ENCODE results near the gene ELFN1. TPM values are rescaled to one million over a fixed set of nuclear protein-coding genes. Genes with fewer than 3 reads are reported as not detected.

The ELFN1 gene
- total and polyA plus RNA-seq, 5 donors: 9.1 to 13.7 (median 12.4) TPM

DNA sequence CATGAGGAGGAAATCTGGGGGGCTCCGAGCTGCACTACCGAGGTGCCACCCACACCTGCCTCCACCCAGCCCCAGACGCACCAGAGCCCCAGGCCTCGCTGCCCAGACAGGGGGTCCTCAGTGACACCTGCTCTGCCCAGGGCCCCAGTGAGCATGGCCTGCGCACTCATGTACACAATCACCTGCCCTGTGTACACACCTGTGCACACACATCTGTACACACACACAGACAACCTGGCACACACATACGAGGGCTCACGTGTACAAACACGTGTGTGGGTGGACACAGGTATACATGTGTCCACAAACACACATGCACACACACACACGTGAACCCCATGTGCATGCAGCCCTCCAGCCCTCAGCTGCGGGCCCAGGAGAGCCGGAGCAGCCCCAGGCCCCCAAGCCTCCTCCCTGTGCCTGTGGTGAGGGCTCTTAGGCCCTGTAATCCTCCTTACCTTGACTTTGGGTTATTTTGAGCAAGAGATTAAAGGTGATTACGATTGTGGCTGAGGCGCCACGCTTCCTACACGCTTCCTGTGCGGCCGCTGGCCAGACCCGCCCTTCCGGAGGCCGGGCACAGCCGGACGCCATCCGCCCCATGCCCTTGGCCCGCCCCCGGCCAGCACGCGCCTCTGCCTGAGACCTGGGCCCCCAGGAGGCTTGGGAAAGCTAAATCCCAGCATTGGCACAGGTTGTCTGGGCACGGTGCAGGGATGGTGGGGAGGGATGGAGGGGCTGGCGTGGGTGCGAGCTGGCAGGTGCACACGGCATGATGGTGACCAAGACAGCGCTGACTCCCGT, 71.9 kb downstream of the ELFN1 start:
- Histone ChIP-seq H3K4me3 (ENCODE audit: low read length) (no peak overlapping the region), H3K27ac (ENCODE audit: low read length) (no peak overlapping the region), H3K27me3 (ENCODE audit: control insufficient read depth, insufficient read depth) (no peaks in the 10 kb centered on the region), H3K9me3 (ENCODE audit: control insufficient read depth, low read length) (no peaks in the 10 kb centered on the region), H3K4me1 (ENCODE audit: control insufficient read depth, insufficient read depth, low read length) (no peaks in the 10 kb centered on the region)
- ATAC-seq (peak; percentile 50 to 70), DNase-seq (peak; percentile 42 to 76 (median 69))
- 68% methylated on average over 33 of the region's 33 CpGs for WGBS
- intact Hi-C loops (cut with DNase I): no loop called here

- Histone ChIP-seq H3K4me1 (ENCODE audit: control insufficient read depth, insufficient read depth, low read length) (no peaks in the 10 kb centered on the region), H3K27me3 (ENCODE audit: control insufficient read depth, insufficient read depth) (no peaks in the 10 kb centered on the region), H3K9me3 (ENCODE audit: control insufficient read depth, low read length) (no peaks in the 10 kb centered on the region), H3K27ac (ENCODE audit: low read length) (no peak overlapping the region), H3K4me3 (ENCODE audit: low read length) (no peak overlapping the region)
- peak in 1 of 2 donors; percentile 13 for ATAC-seq
- intact Hi-C loops (cut with DNase I): no loop called here
- DNase-seq: peak; percentile 71 to 91 (median 87)
- WGBS: 24% methylated on average over 28 of the region's 28 CpGs
Observed at GRCh38 chr7:1742555-1743303, 72.7 kb downstream of the ELFN1 start.

DNA sequence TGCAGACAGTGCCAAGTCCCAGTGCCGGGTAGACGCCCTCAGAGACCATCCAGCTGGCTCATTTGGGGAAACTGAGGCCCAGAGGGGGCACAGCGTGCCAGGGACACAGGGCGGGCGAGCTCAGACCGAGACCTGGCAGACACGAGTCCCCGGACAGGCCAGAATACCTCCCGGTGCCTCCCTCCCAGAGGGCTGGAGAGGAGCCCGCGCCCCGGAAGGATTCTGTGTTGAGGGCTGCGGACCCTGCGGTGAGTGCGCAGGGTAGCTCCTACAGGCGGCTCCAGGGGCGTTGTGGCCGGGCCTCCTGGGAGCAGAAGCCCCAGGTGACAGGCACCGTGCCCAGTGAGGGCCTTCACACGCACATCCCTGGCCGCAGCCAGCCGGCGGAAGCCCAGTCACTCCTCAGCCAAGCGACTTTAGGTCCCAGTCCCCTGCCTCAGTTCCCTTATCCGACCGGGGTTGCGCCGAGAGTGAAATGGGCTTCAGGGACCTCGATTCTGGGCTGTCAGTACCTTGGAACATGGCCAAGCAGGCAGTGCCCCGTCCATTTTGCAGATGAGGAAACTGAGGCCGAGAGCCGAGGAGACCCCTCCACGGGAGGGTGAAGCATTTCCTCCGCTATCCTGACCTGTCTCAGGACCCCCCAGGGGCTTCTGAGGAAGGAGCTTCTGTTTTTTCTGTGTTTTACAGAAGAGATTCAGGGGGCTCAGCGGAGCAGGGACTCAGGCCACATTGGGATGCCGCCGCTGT, 73.6 kb downstream of the ELFN1 start:
- intact Hi-C loops (cut with DNase I): no loop called here
- WGBS: 88% methylated on average over 37 of the region's 37 CpGs
- no peaks in the 10 kb centered on the region for H3K4me1 ChIP-seq (ENCODE audit: control insufficient read depth, insufficient read depth, low read length)
- peak in 1 of 3 donors; percentile 45 for DNase-seq
- no peaks in the 10 kb centered on the region for H3K9me3 ChIP-seq (ENCODE audit: control insufficient read depth, low read length)
- H3K4me3 ChIP-seq (ENCODE audit: low read length): no peak overlapping the region
- H3K27ac ChIP-seq (ENCODE audit: low read length): no peak overlapping the region
- ATAC-seq: no peak
- H3K27me3 ChIP-seq (ENCODE audit: control insufficient read depth, insufficient read depth): no peaks in the 10 kb centered on the region

- Histone ChIP-seq H3K9me3 (ENCODE audit: control insufficient read depth, low read length) (no peaks in the 10 kb centered on the region), H3K4me1 (ENCODE audit: control insufficient read depth, insufficient read depth, low read length) (peaks cover 4% of the 10 kb centered on the region), H3K4me3 (ENCODE audit: low read length) (no peak overlapping the region), H3K27me3 (ENCODE audit: control insufficient read depth, insufficient read depth) (no peaks in the 10 kb centered on the region), H3K27ac (ENCODE audit: low read length) (no peak overlapping the region)
- DNase-seq (peak in 1 of 3 donors; percentile 64), ATAC-seq (no peak)
- intact Hi-C loops (cut with DNase I): no loop called here
- 97% methylated on average over 56 of the region's 56 CpGs for WGBS
Observed at GRCh38 chr7:1744296-1745017, 74.4 kb downstream of the ELFN1 start.

- WGBS: 98% methylated on average over 46 of the region's 46 CpGs
- Histone ChIP-seq H3K9me3 (ENCODE audit: control insufficient read depth, low read length) (no peaks in the 10 kb centered on the region), H3K27me3 (ENCODE audit: control insufficient read depth, insufficient read depth) (no peaks in the 10 kb centered on the region), H3K4me3 (ENCODE audit: low read length) (no peak overlapping the region), H3K4me1 (ENCODE audit: control insufficient read depth, insufficient read depth, low read length) (peaks cover 5% of the 10 kb centered on the region), H3K27ac (ENCODE audit: low read length) (no peak overlapping the region)
- peak in 1 of 3 donors; percentile 54 for DNase-seq
- ATAC-seq: no peak
- intact Hi-C loops (cut with DNase I): no loop called here
Observed at GRCh38 chr7:1745018-1745532, 75.0 kb downstream of the ELFN1 start.

- Histone ChIP-seq H3K4me1 (ENCODE audit: control insufficient read depth, insufficient read depth, low read length) (peaks cover 5% of the 10 kb centered on the region), H3K9me3 (ENCODE audit: control insufficient read depth, low read length) (no peaks in the 10 kb centered on the region), H3K27me3 (ENCODE audit: control insufficient read depth, insufficient read depth) (no peaks in the 10 kb centered on the region), H3K4me3 (ENCODE audit: low read length) (no peak overlapping the region), H3K27ac (ENCODE audit: low read length) (no peak overlapping the region)
- intact Hi-C loops (cut with DNase I): no loop called here
- 97% methylated on average over 72 of the region's 72 CpGs for WGBS
- DNase-seq (peak in 1 of 3 donors; percentile 51), ATAC-seq (no peak)
Observed at GRCh38 chr7:1745576-1746490, 75.8 kb downstream of the ELFN1 start.

DNA sequence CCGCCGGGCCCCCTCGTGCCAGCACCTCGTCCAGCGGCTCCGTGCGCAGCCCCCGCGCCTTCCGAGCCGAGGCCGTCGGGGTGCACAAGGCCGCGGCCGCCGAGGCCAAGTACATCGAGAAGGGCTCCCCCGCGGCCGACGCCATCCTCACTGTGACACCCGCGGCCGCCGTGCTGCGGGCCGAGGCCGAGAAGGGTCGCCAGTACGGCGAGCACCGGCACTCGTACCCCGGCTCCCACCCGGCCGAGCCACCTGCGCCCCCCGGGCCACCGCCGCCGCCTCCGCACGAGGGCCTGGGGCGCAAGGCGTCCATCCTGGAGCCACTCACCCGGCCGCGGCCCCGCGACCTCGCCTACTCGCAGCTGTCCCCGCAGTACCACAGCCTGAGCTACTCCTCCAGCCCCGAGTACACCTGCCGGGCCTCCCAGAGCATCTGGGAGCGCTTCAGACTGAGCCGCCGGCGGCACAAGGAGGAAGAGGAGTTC, 76.5 kb downstream of the ELFN1 start:
- peaks cover 5% of the 10 kb centered on the region for H3K4me1 ChIP-seq (ENCODE audit: control insufficient read depth, insufficient read depth, low read length)
- no peaks in the 10 kb centered on the region for H3K9me3 ChIP-seq (ENCODE audit: control insufficient read depth, low read length)
- H3K4me3 ChIP-seq (ENCODE audit: low read length): no peak overlapping the region
- H3K27me3 ChIP-seq (ENCODE audit: control insufficient read depth, insufficient read depth): no peaks in the 10 kb centered on the region
- ATAC-seq (no peak), DNase-seq (peak in 2 of 3 donors; percentile 48 to 53)
- intact Hi-C loops (cut with DNase I): no loop called here
- H3K27ac ChIP-seq (ENCODE audit: low read length): no peak overlapping the region
- WGBS: 94% methylated on average over 60 of the region's 60 CpGs

DNA sequence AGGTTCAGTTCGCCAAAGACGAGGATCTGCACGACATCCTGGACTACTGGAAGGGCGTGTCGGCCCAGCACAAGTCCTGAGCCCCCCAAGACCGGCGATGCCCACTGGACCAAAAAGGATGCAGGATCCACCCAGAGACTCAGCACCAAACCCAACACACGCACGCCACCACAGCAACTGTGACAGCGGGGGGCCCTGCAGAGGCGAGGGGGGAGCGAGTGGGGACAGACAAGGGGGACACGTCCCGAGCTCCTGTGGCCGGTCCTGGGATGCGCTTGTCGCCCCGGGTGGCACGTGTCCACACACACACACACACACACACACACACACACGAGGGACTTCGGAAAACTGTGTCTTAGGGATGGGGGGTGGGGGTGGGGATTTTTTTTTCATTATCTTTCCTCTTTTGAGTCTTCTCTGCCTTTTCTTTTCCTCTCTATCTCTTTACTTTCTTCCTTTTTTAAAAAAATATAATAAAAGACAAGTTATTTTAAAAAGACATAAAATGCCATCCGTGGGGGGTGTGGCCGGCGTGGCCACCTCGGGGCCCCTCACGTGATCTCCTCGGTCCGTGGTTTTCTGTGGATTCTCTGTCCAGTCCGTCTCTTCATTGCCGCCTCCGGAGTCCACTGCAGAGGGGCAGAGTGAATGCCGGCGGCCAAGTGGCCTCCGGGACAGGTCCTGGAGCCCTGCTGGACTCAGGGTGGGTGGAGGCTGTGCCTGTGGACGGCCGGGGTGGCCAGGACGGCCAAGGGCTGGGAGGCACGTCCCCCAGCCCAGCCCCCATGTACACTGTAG, 77.1 kb downstream of the ELFN1 start:
- Histone ChIP-seq H3K4me1 (ENCODE audit: control insufficient read depth, insufficient read depth, low read length) (peaks cover 5% of the 10 kb centered on the region), H3K4me3 (ENCODE audit: low read length) (no peak overlapping the region), H3K27ac (ENCODE audit: low read length) (no peak overlapping the region), H3K27me3 (ENCODE audit: control insufficient read depth, insufficient read depth) (no peaks in the 10 kb centered on the region), H3K9me3 (ENCODE audit: control insufficient read depth, low read length) (no peaks in the 10 kb centered on the region)
- intact Hi-C loops (cut with DNase I): no loop called here
- 89% methylated on average over 38 of the region's 38 CpGs for WGBS
- DNase-seq (peak in 2 of 3 donors; percentile 43 to 48), ATAC-seq (no peak)
